GM23338 (cell line): ENCODE results near the gene TFEB. TPM values are rescaled to one million over a fixed set of nuclear protein-coding genes. Genes with fewer than 3 reads are reported as not detected.

ENCODE experiments used
- ATAC-seq: fragments of 200-7000 bp; cut with Tn5 transposase; 3 replicates; pipeline ENCODE4 v1.9.1; 2020
- DNase-seq: peaks from one replicate; pipeline ENCODE4 v3.0.0-alpha.2; 2015; ENCODE audit warnings: low spot score
- H2AFZ ChIP-seq: fragments of 200-600 bp; sonication (generic); 2 replicates; pipeline ENCODE4 v1.8.0; 2016; ENCODE audit warnings: antibody characterized with exemption, mild to moderate bottlenecking, moderate library complexity
- H3F3A ChIP-seq: fragments of 200-600 bp; sonication (generic); replicated peaks from 2 replicates; pipeline ENCODE4 v1.8.0; 2017; ENCODE audit warnings: antibody characterized with exemption, mixed run types, low read depth
- H3K27ac ChIP-seq: fragments of 200-600 bp; sonication (generic); 2 replicates; pipeline ENCODE4 v1.6.1; 2016; ENCODE audit warnings: low read depth
- H3K27me3 ChIP-seq: fragments of 200-600 bp; sonication (generic); 2 replicates; pipeline ENCODE4 v1.8.0; 2016; ENCODE audit warnings: mild to moderate bottlenecking, mixed run types, moderate library complexity; ENCODE audit not compliant: insufficient read depth
- H3K36me3 ChIP-seq: fragments of 200-600 bp; sonication (generic); 2 replicates; pipeline ENCODE4 v1.8.0; 2016; ENCODE audit warnings: mild to moderate bottlenecking; ENCODE audit not compliant: insufficient read depth
- H3K4me1 ChIP-seq: fragments of 200-600 bp; sonication (generic); 2 replicates; pipeline ENCODE4 v1.8.0; 2016; ENCODE audit warnings: mild to moderate bottlenecking, moderate library complexity; ENCODE audit not compliant: insufficient read depth
- H3K4me2 ChIP-seq: fragments of 200-600 bp; sonication (generic); 2 replicates; pipeline ENCODE4 v1.7.1; 2017; ENCODE audit warnings: mixed run types
- H3K4me3 ChIP-seq: fragments of 200-600 bp; sonication (generic); 2 replicates; pipeline ENCODE4 v1.6.1; 2016; ENCODE audit warnings: mixed run types
- H3K79me2 ChIP-seq: fragments of 200-600 bp; sonication (generic); replicated peaks from 2 replicates; pipeline ENCODE4 v1.8.0; 2017; ENCODE audit warnings: mild to moderate bottlenecking; ENCODE audit not compliant: insufficient read depth
- H3K9me2 ChIP-seq: fragments of 200-600 bp; sonication (generic); 2 replicates; pipeline ENCODE4 v1.8.0; 2017; ENCODE audit not compliant: insufficient read depth
- H4K20me1 ChIP-seq: fragments of 200-600 bp; sonication (generic); replicated peaks from 2 replicates; pipeline ENCODE4 v1.8.0; 2017; ENCODE audit warnings: mild to moderate bottlenecking; ENCODE audit not compliant: insufficient read depth
- H3K27ac Mint-ChIP-seq: 2 replicates; pipeline ENCODE4 v1.8.0; 2020; ENCODE audit warnings: inconsistent platforms, mild to moderate bottlenecking, moderate library complexity, mixed read lengths
- H3K27me3 Mint-ChIP-seq: 3 replicates; pipeline ENCODE4 v1.8.0; 2022; ENCODE audit warnings: low read depth, mild to moderate bottlenecking, moderate library complexity, mixed read lengths, inconsistent platforms; ENCODE audit not compliant: insufficient read depth, poor library complexity
- H3K36me3 Mint-ChIP-seq: 3 replicates; pipeline ENCODE4 v1.8.0; 2021; ENCODE audit warnings: low read depth, mild to moderate bottlenecking, inconsistent platforms, moderate library complexity, mixed read lengths
- H3K4me1 Mint-ChIP-seq: 3 replicates; pipeline ENCODE4 v1.8.0; 2020; ENCODE audit warnings: mild to moderate bottlenecking, inconsistent platforms, mixed read lengths
- H3K4me3 Mint-ChIP-seq: 3 replicates; pipeline ENCODE4 v1.8.0; 2021; ENCODE audit warnings: moderate library complexity, mild to moderate bottlenecking, inconsistent platforms, mixed read lengths
- H3K9me3 Mint-ChIP-seq: 3 replicates; pipeline ENCODE4 v1.8.0; 2020; ENCODE audit warnings: moderate library complexity, mild to moderate bottlenecking, inconsistent platforms, mixed read lengths
- CREB1 ChIP-seq: fragments of 250-450 bp; sonication (Bioruptor Pico); IDR thresholded peaks from 2 replicates; pipeline ENCODE4 v1.5.0; 2020; ENCODE audit warnings: low read depth, mild to moderate bottlenecking, moderate library complexity
- CTCF ChIP-seq, 2 experiments: fragments of 200-600 bp in 1 of 2; sonication (generic) in 1 of 2; conservative IDR thresholded peaks; 2 replicates each; pipeline versions ENCODE4 v1.5.1 to v1.6.1; 2016 to 2017; ENCODE audit warnings: antibody characterized with exemption in 2 of 2, low read depth in 2 of 2, mild to moderate bottlenecking in 2 of 2, moderate library complexity in 1 of 2
- ETS1 ChIP-seq: IDR thresholded peaks from 2 replicates; pipeline ENCODE4 v1.6.1; 2016; ENCODE audit warnings: antibody characterized with exemption
- EZH2 ChIP-seq: fragments of 200-600 bp; sonication (generic); IDR thresholded peaks from one replicate; pipeline ENCODE4 v1.8.0; 2017; ENCODE audit warnings: antibody characterized with exemption, mild to moderate bottlenecking, low read depth; ENCODE audit not compliant: unreplicated experiment
- EZH2phosphoT487 ChIP-seq: fragments of 200-600 bp; sonication (generic); IDR thresholded peaks from one replicate; pipeline ENCODE4 v1.8.1; 2018; ENCODE audit warnings: antibody characterized with exemption; ENCODE audit not compliant: unreplicated experiment
- JUNB ChIP-seq: IDR thresholded peaks from one replicate; pipeline ENCODE4 v1.6.1; 2016; ENCODE audit warnings: antibody characterized with exemption; ENCODE audit not compliant: unreplicated experiment
- NANOG ChIP-seq: IDR thresholded peaks from 2 replicates; pipeline ENCODE4 v1.6.1; 2016; ENCODE audit warnings: antibody characterized with exemption, borderline replicate concordance
- POLR2AphosphoS5 ChIP-seq: IDR thresholded peaks from 2 replicates; pipeline ENCODE4 v1.6.1; 2016; ENCODE audit warnings: antibody characterized with exemption, low read depth
- REST ChIP-seq: IDR thresholded peaks from one replicate; pipeline ENCODE4 v1.6.1; 2018; ENCODE audit warnings: antibody characterized with exemption; ENCODE audit not compliant: unreplicated experiment
- STAT1 ChIP-seq: IDR thresholded peaks from one replicate; pipeline ENCODE4 v1.6.1; 2016; ENCODE audit warnings: antibody characterized with exemption; ENCODE audit not compliant: unreplicated experiment
- ZNF114 ChIP-seq: fragments of 250-450 bp; sonication (Bioruptor Pico); IDR thresholded peaks from 2 replicates; pipeline ENCODE4 v1.5.0; 2020; ENCODE audit warnings: mild to moderate bottlenecking, moderate library complexity
- ZNF331 ChIP-seq: fragments of 250-450 bp; sonication (Bioruptor Pico); IDR thresholded peaks from 2 replicates; pipeline ENCODE4 v1.5.0; 2020; ENCODE audit warnings: low read depth, mild to moderate bottlenecking, moderate library complexity
- ZNF462 ChIP-seq: fragments of 250-450 bp; sonication (Bioruptor Pico); IDR thresholded peaks from 2 replicates; pipeline ENCODE4 v1.5.0; 2020; ENCODE audit warnings: mild to moderate bottlenecking, moderate library complexity
- polyA plus RNA-seq: library from polyadenylated mRNA; unstranded; fragments of >200 nt; fragmentation: Nextera tagmentation; extraction: Ambion mirVana; gene quantifications from 2 replicates; pipeline ENCODE4 v1.2.1, GENCODE V29; 2016
- total RNA-seq: library from RNA; depleted of rRNA; stranded (reverse); fragments of >200 nt; shearing (Covaris generic); gene quantifications from 2 replicates; pipeline ENCODE4 v1.2.3, GENCODE V29; 2014

TFEB gene
- total and polyA plus RNA-seq, 2 experiments from 2014 or later = 1.3 to 4.3 TPM

GRCh38 chr6:41731561-41732086 is 3.8 kb downstream of the TFEB start:
- Mint-ChIP-seq H3K4me3 (no peak overlapping the region; the same call in 2 of the 3 replicates), H3K4me1 (peaks cover 54% of the 10 kb centered on the region), H3K36me3 (no peaks in the 10 kb centered on the region), H3K27ac (no peak overlapping the region), H3K27me3 (peaks cover 24% of the 10 kb centered on the region), H3K9me3 (no peaks in the 10 kb centered on the region)
- Histone ChIP-seq H3K4me1 (peaks cover 32% of the 10 kb centered on the region), H3K9me2 (no peaks in the 10 kb centered on the region), H3K27me3 (peaks cover 18% of the 10 kb centered on the region), H4K20me1 (no peaks in the 10 kb centered on the region), H2AFZ (no peak overlapping the region), H3K27ac (no peak overlapping the region), H3K4me3 (no peak overlapping the region), H3F3A (peaks cover 14% of the 10 kb centered on the region), H3K36me3 (no peaks in the 10 kb centered on the region), H3K79me2 (no peaks in the 10 kb centered on the region), H3K4me2 (no peak overlapping the region)
- TF ChIP-seq CTCF (conservative IDR thresholded peaks at IDR 0.05; ENCODE audit: low read depth in 2 of 2) (no peak), JUNB (no peak), POLR2AphosphoS5 (no peak), ETS1 (no peak), NANOG (no peak), ZNF462 (CRISPR knock-in tag) (no peak), CREB1 (CRISPR knock-in tag) (no peak), EZH2 (no peak), STAT1 (no peak), REST (no peak), ZNF114 (CRISPR knock-in tag) (no peak), EZH2phosphoT487 (no peak), ZNF331 (CRISPR knock-in tag) (no peak)
- DNase-seq (no peak), ATAC-seq (no peak)
